Heart left ventricle (tissue), 13 donors: ENCODE measurements around the gene KCTD17.

Experiments
- CTCF ChIP-seq, 12 donors: fragments of 200-600 bp; sonication (generic) in 4 of 12; IDR thresholded peaks; one replicate each; pipeline versions ENCODE4 v1.5.0 to v1.8.0; 2018 to 2022; ENCODE audit warnings: antibody characterized with exemption in 12 of 12, mild to moderate bottlenecking in 5 of 12
- POLR2A ChIP-seq, 2 donors: fragments of 450-650 bp; IDR thresholded peaks; one replicate each; pipeline ENCODE4 v1.6.1; 2017; ENCODE audit warnings: antibody characterized with exemption in 2 of 2, mild to moderate bottlenecking in 2 of 2, moderate library complexity in 2 of 2
- donor health status: ischemic (EF 13 %, LVEDD 7.1; RV severe dilation, severe dysfunction).
- donor health status: DM: no; HTN: yes; CAD: no.
- donor health status: DM: no; HTN: no; CAD: no.
- donor health status: ischemic (EF 25% LVEDD 6.9; RV normal size, moderate dysfunction).
- donor health status: ischemic (EF 25% LVEDD 5.7; RV mildly dilated, moderate dysfunction).
- donor health status: ischemic (EF 35%, LVEDD 5.7; RV mildly dilated, moderate dysfunction).
- donor health status: nonischemic (EF 11% LVEDD 7.7; RV severe dilation, severe dysfunction).
- donor health status: DM: yes; HTN: yes; CAD: no.
- donor health status: PGD.
- donor health status: ischemic (EF 29% LVEDD 5.4; RV normal size, mild dysfunction).
- donor health status: nonischemic (EF 23%, LVEDD 6.1; RV moderate dilation, normal function).

GRCh38 chr22:37077802-37078448, 26.4 kb downstream of the KCTD17 start:
- TF ChIP-seq CTCF (IDR thresholded peaks at IDR 0.05) (peak; percentile 77 to 99 (median 92)), POLR2A (IDR thresholded peaks at IDR 0.05) (no peak)
